GM23338 (cell line): Measurements from ENCODE around the gene RAET1G. TPM values are rescaled to one million over a fixed set of nuclear protein-coding genes. Genes with fewer than 3 reads are reported as not detected.
A peak's percentile ranks its signal among the peaks of the same experiment; 100 is the strongest.
"Not testable (repeated sequence)": the region's sequence is repeated elsewhere in the genome, so short reads cannot be mapped to it uniquely, and the experiment has no call there.

Experiments used
- ATAC-seq: fragments of 200-7000 bp; cut with Tn5 transposase; 3 replicates; pipeline ENCODE4 v1.9.1; 2020
- DNase-seq: peaks from one replicate; pipeline ENCODE4 v3.0.0-alpha.2; 2015; ENCODE audit warnings: low spot score
- H2AFZ ChIP-seq: fragments of 200-600 bp; sonication (generic); 2 replicates; pipeline ENCODE4 v1.8.0; 2016; ENCODE audit warnings: antibody characterized with exemption, mild to moderate bottlenecking, moderate library complexity
- H3F3A ChIP-seq: fragments of 200-600 bp; sonication (generic); replicated peaks from 2 replicates; pipeline ENCODE4 v1.8.0; 2017; ENCODE audit warnings: antibody characterized with exemption, mixed run types, low read depth
- H3K27ac ChIP-seq: fragments of 200-600 bp; sonication (generic); 2 replicates; pipeline ENCODE4 v1.6.1; 2016; ENCODE audit warnings: low read depth
- H3K27me3 ChIP-seq: fragments of 200-600 bp; sonication (generic); 2 replicates; pipeline ENCODE4 v1.8.0; 2016; ENCODE audit warnings: mild to moderate bottlenecking, mixed run types, moderate library complexity; ENCODE audit not compliant: insufficient read depth
- H3K36me3 ChIP-seq: fragments of 200-600 bp; sonication (generic); 2 replicates; pipeline ENCODE4 v1.8.0; 2016; ENCODE audit warnings: mild to moderate bottlenecking; ENCODE audit not compliant: insufficient read depth
- H3K4me1 ChIP-seq: fragments of 200-600 bp; sonication (generic); 2 replicates; pipeline ENCODE4 v1.8.0; 2016; ENCODE audit warnings: mild to moderate bottlenecking, moderate library complexity; ENCODE audit not compliant: insufficient read depth
- H3K4me2 ChIP-seq: fragments of 200-600 bp; sonication (generic); 2 replicates; pipeline ENCODE4 v1.7.1; 2017; ENCODE audit warnings: mixed run types
- H3K4me3 ChIP-seq: fragments of 200-600 bp; sonication (generic); 2 replicates; pipeline ENCODE4 v1.6.1; 2016; ENCODE audit warnings: mixed run types
- H3K79me2 ChIP-seq: fragments of 200-600 bp; sonication (generic); replicated peaks from 2 replicates; pipeline ENCODE4 v1.8.0; 2017; ENCODE audit warnings: mild to moderate bottlenecking; ENCODE audit not compliant: insufficient read depth
- H3K9me2 ChIP-seq: fragments of 200-600 bp; sonication (generic); 2 replicates; pipeline ENCODE4 v1.8.0; 2017; ENCODE audit not compliant: insufficient read depth
- H4K20me1 ChIP-seq: fragments of 200-600 bp; sonication (generic); replicated peaks from 2 replicates; pipeline ENCODE4 v1.8.0; 2017; ENCODE audit warnings: mild to moderate bottlenecking; ENCODE audit not compliant: insufficient read depth
- H3K27ac Mint-ChIP-seq: 2 replicates; pipeline ENCODE4 v1.8.0; 2020; ENCODE audit warnings: inconsistent platforms, mild to moderate bottlenecking, moderate library complexity, mixed read lengths
- H3K27me3 Mint-ChIP-seq: 3 replicates; pipeline ENCODE4 v1.8.0; 2022; ENCODE audit warnings: low read depth, mild to moderate bottlenecking, moderate library complexity, mixed read lengths, inconsistent platforms; ENCODE audit not compliant: insufficient read depth, poor library complexity
- H3K36me3 Mint-ChIP-seq: 3 replicates; pipeline ENCODE4 v1.8.0; 2021; ENCODE audit warnings: low read depth, mild to moderate bottlenecking, inconsistent platforms, moderate library complexity, mixed read lengths
- H3K4me1 Mint-ChIP-seq: 3 replicates; pipeline ENCODE4 v1.8.0; 2020; ENCODE audit warnings: mild to moderate bottlenecking, inconsistent platforms, mixed read lengths
- H3K4me3 Mint-ChIP-seq: 3 replicates; pipeline ENCODE4 v1.8.0; 2021; ENCODE audit warnings: moderate library complexity, mild to moderate bottlenecking, inconsistent platforms, mixed read lengths
- H3K9me3 Mint-ChIP-seq: 3 replicates; pipeline ENCODE4 v1.8.0; 2020; ENCODE audit warnings: moderate library complexity, mild to moderate bottlenecking, inconsistent platforms, mixed read lengths
- EZH2 ChIP-seq: fragments of 200-600 bp; sonication (generic); IDR thresholded peaks from one replicate; pipeline ENCODE4 v1.8.0; 2017; ENCODE audit warnings: antibody characterized with exemption, mild to moderate bottlenecking, low read depth; ENCODE audit not compliant: unreplicated experiment
- EZH2phosphoT487 ChIP-seq: fragments of 200-600 bp; sonication (generic); IDR thresholded peaks from one replicate; pipeline ENCODE4 v1.8.1; 2018; ENCODE audit warnings: antibody characterized with exemption; ENCODE audit not compliant: unreplicated experiment
- NANOG ChIP-seq: IDR thresholded peaks from 2 replicates; pipeline ENCODE4 v1.6.1; 2016; ENCODE audit warnings: antibody characterized with exemption, borderline replicate concordance
- REST ChIP-seq: IDR thresholded peaks from one replicate; pipeline ENCODE4 v1.6.1; 2018; ENCODE audit warnings: antibody characterized with exemption; ENCODE audit not compliant: unreplicated experiment
- ZNF462 ChIP-seq: fragments of 250-450 bp; sonication (Bioruptor Pico); IDR thresholded peaks from 2 replicates; pipeline ENCODE4 v1.5.0; 2020; ENCODE audit warnings: mild to moderate bottlenecking, moderate library complexity
- polyA plus RNA-seq: library from polyadenylated mRNA; unstranded; fragments of >200 nt; fragmentation: Nextera tagmentation; extraction: Ambion mirVana; gene quantifications from 2 replicates; pipeline ENCODE4 v1.2.1, GENCODE V29; 2016
- total RNA-seq: library from RNA; depleted of rRNA; stranded (reverse); fragments of >200 nt; shearing (Covaris generic); gene quantifications from 2 replicates; pipeline ENCODE4 v1.2.3, GENCODE V29; 2014

The RAET1G gene
- total and polyA plus RNA-seq, 2 experiments from 2014 or later = not detected

GRCh38 chr6:149923327-149923986 is 536 bp upstream of the RAET1G start:
- Histone ChIP-seq H3K36me3 (no peaks in the 10 kb centered on the region), H3K9me2 (no peaks in the 10 kb centered on the region), H3K4me2 (peak overlapping the region; percentile 96), H3K27me3 (peaks cover 89% of the 10 kb centered on the region), H3K4me1 (no peaks in the 10 kb centered on the region), H3K27ac (no peak overlapping the region), H3F3A (0 out of 2 replicates have a peak, but pooled peaks cover 3% of the 10 kb centered on the region), H3K4me3 (peak overlapping the region; percentile 87), H4K20me1 (no peaks in the 10 kb centered on the region), H3K79me2 (no peaks in the 10 kb centered on the region), H2AFZ (peak overlapping the region; percentile 83)
- peaks cover 9% of the 10 kb centered on the region; the same call in 2 of the 3 replicates for H3K4me1 Mint-ChIP-seq
- TF ChIP-seq EZH2 = peak; percentile 95
- TF ChIP-seq REST = no peak
- peak; percentile 94 for TF ChIP-seq EZH2phosphoT487
- no peak for TF ChIP-seq NANOG
- TF ChIP-seq ZNF462 (CRISPR knock-in tag) = no peak
- no peaks in the 10 kb centered on the region for H3K36me3 Mint-ChIP-seq
- no peak overlapping the region for H3K27ac Mint-ChIP-seq
- peak; percentile 16 for ATAC-seq
- H3K4me3 Mint-ChIP-seq = peak overlapping the region; percentile 74
- no peak for DNase-seq
- H3K9me3 Mint-ChIP-seq = peaks cover 7% of the 10 kb centered on the region; the same call in 2 of the 3 replicates
- H3K27me3 Mint-ChIP-seq = peaks cover 65% of the 10 kb centered on the region

- peak overlapping the region; percentile 96 for H3K4me2 ChIP-seq
Measured at GRCh38 chr6:149922091-149922490, 830 bp downstream of the RAET1G start.

More at GRCh38 chr6:149922091-149922490, 830 bp downstream of the RAET1G start:
- Histone ChIP-seq H3K27me3 (peaks cover 76% of the 10 kb centered on the region), H3K4me3 (peak overlapping the region; percentile 87)
- ATAC-seq, H3K27ac ChIP-seq, H3K4me1 ChIP-seq, H4K20me1 ChIP-seq, H3K36me3 Mint-ChIP-seq, H3K79me2 ChIP-seq, H3K4me1 Mint-ChIP-seq, H2AFZ ChIP-seq, H3F3A ChIP-seq, H3K9me2 ChIP-seq, DNase-seq, H3K36me3 ChIP-seq, H3K9me3 Mint-ChIP-seq, H3K27ac Mint-ChIP-seq: not testable (repeated sequence)
- peaks cover 71% of the 10 kb centered on the region for H3K27me3 Mint-ChIP-seq
- H3K4me3 Mint-ChIP-seq = peak overlapping the region; percentile 74
